Ishikawa (cell line): ENCODE results near the gene JADE1.

ENCODE experiments used
- CEBPB ChIP-seq: IDR thresholded peaks from 2 replicates; pipeline ENCODE4 v1.6.1; 2012
- CREB1 ChIP-seq: IDR thresholded peaks from 2 replicates; pipeline ENCODE4 v1.6.1; 2012; ENCODE audit warnings: low read depth
- EGR1 ChIP-seq: IDR thresholded peaks from 2 replicates; pipeline ENCODE4 v1.6.1; 2012
- EP300 ChIP-seq: IDR thresholded peaks from 2 replicates; pipeline ENCODE4 v1.6.1; 2012; ENCODE audit warnings: borderline replicate concordance
- FOXM1 ChIP-seq: IDR thresholded peaks from 2 replicates; pipeline ENCODE4 v1.6.1; 2012; ENCODE audit warnings: low read depth, borderline replicate concordance
- NFIC ChIP-seq: IDR thresholded peaks from 2 replicates; pipeline ENCODE4 v1.6.1; 2012
- RAD21 ChIP-seq: IDR thresholded peaks from 2 replicates; pipeline ENCODE4 v1.6.1; 2012; ENCODE audit warnings: low read depth
- TAF1 ChIP-seq: IDR thresholded peaks from 2 replicates; pipeline ENCODE4 v1.6.1; 2012; ENCODE audit warnings: low read depth, mild to moderate bottlenecking
- TCF12 ChIP-seq: IDR thresholded peaks from 2 replicates; pipeline ENCODE4 v1.6.1; 2012; ENCODE audit warnings: low read depth
- TEAD4 ChIP-seq: IDR thresholded peaks from 2 replicates; pipeline ENCODE4 v1.6.1; 2012
- YY1 ChIP-seq: IDR thresholded peaks from 2 replicates; pipeline ENCODE4 v1.6.1; 2012; ENCODE audit warnings: low read depth
- ZBTB7A ChIP-seq: IDR thresholded peaks from 2 replicates; pipeline ENCODE4 v1.6.1; 2012; ENCODE audit warnings: low read depth
- TF ChIP-seq, protein P1 (sequence below): IDR thresholded peaks from 2 replicates; pipeline ENCODE4 v1.6.1; 2012
- TF ChIP-seq, protein P2 (sequence below): IDR thresholded peaks from 2 replicates; pipeline ENCODE4 v1.6.1; 2012
- TF ChIP-seq, protein P3 (sequence below): IDR thresholded peaks from 2 replicates; pipeline ENCODE4 v1.6.1; 2012; ENCODE audit warnings: low read depth, mild to moderate bottlenecking

The JADE1 gene

DNA sequence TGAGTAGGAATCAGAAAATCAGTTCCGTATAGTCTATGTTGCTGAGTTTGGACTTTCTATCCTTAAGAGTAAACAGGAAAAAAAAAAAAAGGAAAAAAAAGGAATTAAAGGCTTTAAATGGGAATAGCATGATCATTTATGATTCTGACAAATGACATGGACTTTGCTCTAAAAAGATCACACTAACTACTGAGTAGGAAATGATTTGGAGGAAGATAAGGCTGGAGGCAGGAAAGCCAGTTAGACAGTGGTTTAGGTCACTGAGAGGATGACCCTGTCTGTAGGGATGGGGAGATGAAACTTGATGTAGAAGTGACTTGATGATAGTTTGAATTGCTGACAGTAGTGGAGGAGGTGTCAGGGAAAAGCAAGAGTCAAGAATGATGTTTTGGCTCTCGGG is 9.2 kb upstream of the JADE1 start:
- TF ChIP-seq YY1, result no peak

DNA sequence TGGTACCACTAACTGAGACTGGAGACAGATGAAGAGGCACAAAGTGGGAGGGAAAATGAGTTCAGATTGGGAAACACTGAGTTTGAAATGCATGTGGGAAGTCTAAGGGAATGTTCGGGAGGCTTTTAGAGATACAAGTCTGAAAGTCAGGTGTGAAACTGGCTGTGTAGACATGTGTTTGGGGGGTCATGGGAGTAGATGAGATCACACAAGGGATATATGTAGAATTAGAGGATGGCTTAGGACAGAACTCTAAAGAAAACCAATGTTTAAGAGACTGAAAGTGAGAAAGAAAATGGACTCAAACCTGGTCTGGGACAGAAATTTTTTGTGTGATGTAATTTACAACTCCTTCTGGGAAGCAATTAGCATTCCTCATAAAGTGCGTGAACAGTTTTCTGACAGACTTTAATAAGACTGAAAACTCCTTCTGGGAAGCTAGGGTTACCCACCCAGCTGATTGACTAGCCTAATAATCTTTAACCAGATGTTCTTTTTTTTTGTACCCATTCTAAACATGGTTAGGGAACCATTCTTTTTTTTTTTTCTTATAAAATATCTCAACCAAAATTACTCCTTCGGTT is 8.7 kb upstream of the JADE1 start:
- no peak for TF ChIP-seq TAF1
- TF ChIP-seq, protein P1, sequence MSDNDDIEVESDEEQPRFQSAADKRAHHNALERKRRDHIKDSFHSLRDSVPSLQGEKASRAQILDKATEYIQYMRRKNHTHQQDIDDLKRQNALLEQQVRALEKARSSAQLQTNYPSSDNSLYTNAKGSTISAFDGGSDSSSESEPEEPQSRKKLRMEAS, result no peak
- no peak for TF ChIP-seq NFIC
- no peak for TF ChIP-seq CEBPB
- no peak for TF ChIP-seq ZBTB7A
- TF ChIP-seq CREB1, result no peak
- TF ChIP-seq TEAD4, result no peak
- no peak for TF ChIP-seq FOXM1
- no peak for TF ChIP-seq EGR1
- TF ChIP-seq YY1, result no peak
- no peak for TF ChIP-seq RAD21

DNA sequence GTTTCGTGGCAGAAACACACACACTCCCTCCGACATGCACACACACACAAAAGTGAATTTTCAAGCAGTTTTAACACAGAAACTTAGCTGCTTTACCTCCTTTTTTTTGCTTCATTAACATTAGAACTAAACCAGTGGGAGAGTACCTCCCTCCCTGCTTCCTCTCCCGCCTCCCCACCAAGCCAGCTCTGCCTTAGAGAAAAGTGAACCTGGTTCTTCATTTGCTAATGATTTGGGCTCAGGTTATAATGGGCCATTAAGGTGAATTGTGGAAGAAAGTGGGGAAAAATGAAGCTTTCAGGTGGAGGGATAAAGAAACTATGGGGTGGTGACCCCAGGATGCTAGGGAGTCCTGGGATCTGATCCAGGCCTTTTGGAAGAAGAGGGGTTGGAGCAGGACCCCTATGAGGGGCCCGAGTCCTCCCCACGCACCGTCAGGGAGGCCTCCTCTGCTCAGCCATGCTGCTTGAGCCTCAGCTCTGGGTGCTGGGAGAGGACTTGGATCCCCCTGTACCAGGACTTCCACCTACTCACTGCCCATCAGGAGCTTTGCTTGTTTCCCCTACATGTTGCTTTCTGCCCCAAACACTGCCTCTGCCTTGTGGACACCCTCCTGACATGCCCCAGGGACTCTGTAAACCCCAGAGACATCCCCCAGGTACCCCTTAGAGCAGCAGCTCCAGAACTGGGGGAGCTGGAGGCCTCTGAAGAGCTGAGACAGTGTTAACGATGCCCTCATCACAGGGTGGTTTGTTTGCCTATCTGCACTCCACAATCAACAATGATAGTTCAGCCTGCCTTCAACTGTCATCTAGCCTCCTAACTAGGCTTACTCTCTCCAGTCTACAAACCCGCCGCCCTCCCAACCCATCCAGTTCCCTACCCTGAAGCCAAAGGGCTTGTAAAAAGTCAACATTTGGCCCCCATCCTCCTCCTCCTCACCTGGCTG is 6.5 kb upstream of the JADE1 start:
- no peak for TF ChIP-seq EP300
- no peak for TF ChIP-seq TAF1
- TF ChIP-seq ZBTB7A, result no peak
- no peak for TF ChIP-seq TEAD4
- no peak for TF ChIP-seq FOXM1
- TF ChIP-seq CEBPB, result no peak
- TF ChIP-seq YY1, result no peak

DNA sequence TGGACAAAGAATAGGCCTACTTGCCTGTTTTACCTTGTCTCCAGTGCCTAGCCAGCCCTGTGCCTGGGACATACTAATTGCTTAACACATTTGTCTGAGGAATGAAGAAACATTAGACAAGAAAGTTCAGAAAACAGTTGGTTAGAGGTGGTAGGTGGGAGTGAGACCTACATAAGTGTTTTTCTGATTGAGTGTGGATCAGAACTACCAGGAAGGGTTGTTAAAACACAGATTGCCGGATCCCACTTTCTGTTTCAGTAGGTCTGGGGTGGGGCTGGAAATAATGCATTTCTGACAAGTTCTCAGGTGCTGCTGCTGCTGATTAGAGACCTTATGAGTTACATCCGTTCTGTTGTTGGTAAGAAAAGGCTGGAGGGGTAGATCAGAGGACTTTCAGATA is 5.7 kb upstream of the JADE1 start:
- TF ChIP-seq ZBTB7A (no peak), FOXM1 (no peak)
- TF ChIP-seq, protein P2, sequence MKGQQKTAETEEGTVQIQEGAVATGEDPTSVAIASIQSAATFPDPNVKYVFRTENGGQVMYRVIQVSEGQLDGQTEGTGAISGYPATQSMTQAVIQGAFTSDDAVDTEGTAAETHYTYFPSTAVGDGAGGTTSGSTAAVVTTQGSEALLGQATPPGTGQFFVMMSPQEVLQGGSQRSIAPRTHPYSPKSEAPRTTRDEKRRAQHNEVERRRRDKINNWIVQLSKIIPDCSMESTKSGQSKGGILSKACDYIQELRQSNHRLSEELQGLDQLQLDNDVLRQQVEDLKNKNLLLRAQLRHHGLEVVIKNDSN, result no peak

DNA sequence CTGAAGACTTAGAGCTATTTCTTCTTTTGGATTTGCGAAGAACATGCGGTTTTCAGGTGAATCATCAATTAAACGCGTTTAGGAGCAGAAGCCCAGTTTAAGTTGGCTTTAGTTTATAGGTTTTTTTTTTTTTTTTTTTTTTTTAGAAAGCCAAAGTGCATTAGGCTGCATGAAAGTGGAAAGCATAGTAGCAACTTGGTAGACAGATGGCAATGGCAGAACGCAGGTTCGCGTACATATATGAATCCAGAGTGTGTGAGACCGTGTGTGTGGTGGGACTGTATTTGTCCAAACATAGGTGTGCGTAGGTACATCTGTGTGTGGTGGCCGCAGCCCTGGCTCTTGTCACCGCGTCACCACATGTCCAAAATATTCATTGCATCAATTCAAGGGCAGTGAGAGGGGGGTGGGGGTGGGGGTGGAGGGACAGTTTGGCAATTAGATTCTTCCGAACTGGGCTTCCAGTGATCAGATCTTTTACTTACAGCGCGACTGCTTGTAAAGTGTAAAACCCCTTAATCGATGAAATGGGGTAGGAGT is 901 bp downstream of the JADE1 start:
- TF ChIP-seq TEAD4 (no peak), CREB1 (no peak), CEBPB (no peak), TAF1 (no peak), FOXM1 (no peak), ZBTB7A (no peak), RAD21 (no peak), YY1 (no peak), NFIC (no peak), TCF12 (no peak), EP300 (no peak), EGR1 (no peak)
- TF ChIP-seq, protein P2, result no peak
- TF ChIP-seq, protein P1, result no peak

DNA sequence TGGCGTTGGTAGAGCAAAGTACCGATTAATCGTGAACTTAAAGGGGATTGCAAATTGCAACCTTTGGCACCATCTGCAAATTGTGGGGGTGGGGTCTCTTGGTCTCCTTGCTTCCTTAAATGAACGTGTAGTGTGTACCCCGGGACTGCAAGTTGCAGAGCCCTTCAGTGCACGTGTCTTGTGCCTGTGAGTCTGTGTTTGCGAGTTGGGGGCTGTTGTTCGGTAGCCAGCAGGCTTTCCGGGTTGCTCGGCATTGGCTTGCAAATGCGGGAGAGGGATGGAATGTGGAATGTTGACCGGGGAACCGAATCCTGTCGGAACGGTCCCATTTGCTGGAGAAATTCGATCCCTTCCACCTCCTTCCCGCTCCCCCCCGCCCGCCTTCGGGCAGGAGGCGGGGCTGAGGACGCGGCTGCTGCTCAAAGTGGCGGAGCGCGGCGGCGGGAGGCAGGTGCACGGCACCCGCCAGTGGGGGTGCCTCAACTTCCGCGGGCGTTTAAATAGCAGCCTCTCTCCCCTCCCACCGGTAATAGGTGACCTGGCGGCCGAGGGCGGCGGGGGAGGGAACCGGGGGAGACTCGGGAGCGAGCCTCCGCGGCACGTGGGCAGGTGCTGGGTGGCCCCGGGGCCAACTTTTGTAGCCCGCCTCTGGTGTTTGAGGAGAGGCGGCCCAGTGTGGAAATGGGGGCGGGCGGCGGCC is 1.5 kb downstream of the JADE1 start:
- TF ChIP-seq ZBTB7A (no peak), TCF12 (peak; percentile 79), TAF1 (peak; percentile 75), YY1 (peak; percentile 79), EGR1 (peak; percentile 66), TEAD4 (peak; percentile 87), NFIC (0 out of 2 replicates have a peak, but pooled peaks have one; percentile 9), RAD21 (no peak), EP300 (peak; percentile 69), FOXM1 (0 out of 2 replicates have a peak, but pooled peaks have one; percentile 26), CEBPB (no peak; the same call in 1 of the 2 replicates), CREB1 (no peak)
- TF ChIP-seq, protein P3, sequence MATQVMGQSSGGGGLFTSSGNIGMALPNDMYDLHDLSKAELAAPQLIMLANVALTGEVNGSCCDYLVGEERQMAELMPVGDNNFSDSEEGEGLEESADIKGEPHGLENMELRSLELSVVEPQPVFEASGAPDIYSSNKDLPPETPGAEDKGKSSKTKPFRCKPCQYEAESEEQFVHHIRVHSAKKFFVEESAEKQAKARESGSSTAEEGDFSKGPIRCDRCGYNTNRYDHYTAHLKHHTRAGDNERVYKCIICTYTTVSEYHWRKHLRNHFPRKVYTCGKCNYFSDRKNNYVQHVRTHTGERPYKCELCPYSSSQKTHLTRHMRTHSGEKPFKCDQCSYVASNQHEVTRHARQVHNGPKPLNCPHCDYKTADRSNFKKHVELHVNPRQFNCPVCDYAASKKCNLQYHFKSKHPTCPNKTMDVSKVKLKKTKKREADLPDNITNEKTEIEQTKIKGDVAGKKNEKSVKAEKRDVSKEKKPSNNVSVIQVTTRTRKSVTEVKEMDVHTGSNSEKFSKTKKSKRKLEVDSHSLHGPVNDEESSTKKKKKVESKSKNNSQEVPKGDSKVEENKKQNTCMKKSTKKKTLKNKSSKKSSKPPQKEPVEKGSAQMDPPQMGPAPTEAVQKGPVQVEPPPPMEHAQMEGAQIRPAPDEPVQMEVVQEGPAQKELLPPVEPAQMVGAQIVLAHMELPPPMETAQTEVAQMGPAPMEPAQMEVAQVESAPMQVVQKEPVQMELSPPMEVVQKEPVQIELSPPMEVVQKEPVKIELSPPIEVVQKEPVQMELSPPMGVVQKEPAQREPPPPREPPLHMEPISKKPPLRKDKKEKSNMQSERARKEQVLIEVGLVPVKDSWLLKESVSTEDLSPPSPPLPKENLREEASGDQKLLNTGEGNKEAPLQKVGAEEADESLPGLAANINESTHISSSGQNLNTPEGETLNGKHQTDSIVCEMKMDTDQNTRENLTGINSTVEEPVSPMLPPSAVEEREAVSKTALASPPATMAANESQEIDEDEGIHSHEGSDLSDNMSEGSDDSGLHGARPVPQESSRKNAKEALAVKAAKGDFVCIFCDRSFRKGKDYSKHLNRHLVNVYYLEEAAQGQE, result no peak
- TF ChIP-seq, protein P2, result peak; percentile 74
- TF ChIP-seq, protein P1, result peak; percentile 90
